ENCODE data around the gene FYN. TPM values are rescaled to one million over a fixed set of nuclear protein-coding genes. Genes with fewer than 3 reads are reported as not detected.

FYN gene
- total and polyA plus RNA-seq, 2 of the 13 experiments (the other 11 are each of a cell fraction or from before 2014, with no cell fraction given) = 15.5 to 24.6 TPM

DNA sequence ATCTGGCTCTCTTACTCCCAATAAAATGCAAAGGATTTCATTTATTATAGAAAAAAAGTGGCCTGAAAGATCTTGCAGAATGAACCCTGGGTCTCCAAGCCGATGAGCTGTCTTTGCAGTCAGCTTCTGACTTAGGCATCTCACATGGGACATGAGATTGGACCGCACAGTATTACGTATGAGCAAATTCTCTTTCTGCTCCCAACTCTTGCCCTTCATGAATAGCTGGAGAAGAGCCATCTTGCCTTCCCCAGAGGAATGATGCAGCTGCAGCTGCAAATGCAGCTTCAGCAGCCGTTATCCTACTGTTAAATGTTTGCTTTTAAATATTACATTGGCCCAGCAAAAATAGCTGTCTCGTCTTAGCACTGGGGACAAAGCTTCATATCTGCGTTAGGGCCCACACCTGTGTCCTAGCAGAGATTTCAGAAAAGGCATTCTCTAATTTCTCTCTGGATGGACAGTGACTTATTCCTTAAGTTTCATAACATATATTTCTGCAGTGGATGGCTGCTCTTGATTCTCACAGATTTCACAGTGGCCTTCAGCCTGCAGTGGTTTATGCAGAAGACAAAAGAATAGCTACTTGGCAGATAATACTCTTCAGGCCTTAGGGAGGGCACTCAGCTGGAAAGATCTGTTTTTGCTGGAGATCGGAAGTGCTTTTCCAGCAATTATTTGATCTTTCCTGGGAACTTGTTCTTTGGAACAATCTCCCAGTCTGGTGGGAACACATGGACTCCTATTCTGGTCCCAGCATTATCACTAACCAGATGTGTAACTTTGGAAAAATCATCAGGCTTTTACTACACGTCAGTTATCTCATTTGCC, 129.2 kb downstream of the FYN start (continued):
- TF ChIP-seq, protein P1, sequence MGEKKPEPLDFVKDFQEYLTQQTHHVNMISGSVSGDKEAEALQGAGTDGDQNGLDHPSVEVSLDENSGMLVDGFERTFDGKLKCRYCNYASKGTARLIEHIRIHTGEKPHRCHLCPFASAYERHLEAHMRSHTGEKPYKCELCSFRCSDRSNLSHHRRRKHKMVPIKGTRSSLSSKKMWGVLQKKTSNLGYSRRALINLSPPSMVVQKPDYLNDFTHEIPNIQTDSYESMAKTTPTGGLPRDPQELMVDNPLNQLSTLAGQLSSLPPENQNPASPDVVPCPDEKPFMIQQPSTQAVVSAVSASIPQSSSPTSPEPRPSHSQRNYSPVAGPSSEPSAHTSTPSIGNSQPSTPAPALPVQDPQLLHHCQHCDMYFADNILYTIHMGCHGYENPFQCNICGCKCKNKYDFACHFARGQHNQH (CRISPR knock-in tag; IDR thresholded peaks at IDR 0.05) = no peak
- TF ChIP-seq, protein P2, sequence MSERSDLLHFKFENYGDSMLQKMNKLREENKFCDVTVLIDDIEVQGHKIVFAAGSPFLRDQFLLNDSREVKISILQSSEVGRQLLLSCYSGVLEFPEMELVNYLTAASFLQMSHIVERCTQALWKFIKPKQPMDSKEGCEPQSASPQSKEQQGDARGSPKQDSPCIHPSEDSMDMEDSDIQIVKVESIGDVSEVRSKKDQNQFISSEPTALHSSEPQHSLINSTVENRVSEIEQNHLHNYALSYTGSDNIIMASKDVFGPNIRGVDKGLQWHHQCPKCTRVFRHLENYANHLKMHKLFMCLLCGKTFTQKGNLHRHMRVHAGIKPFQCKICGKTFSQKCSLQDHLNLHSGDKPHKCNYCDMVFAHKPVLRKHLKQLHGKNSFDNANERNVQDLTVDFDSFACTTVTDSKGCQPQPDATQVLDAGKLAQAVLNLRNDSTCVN (CRISPR knock-in tag; IDR thresholded peaks at IDR 0.05; ENCODE audit: borderline replicate concordance) = no peak
- no peak for TF ChIP-seq SIN3B (IDR thresholded peaks at IDR 0.05; ENCODE audit: low read length)
- no peak for TF ChIP-seq ZNF660 (CRISPR knock-in tag; IDR thresholded peaks at IDR 0.05; ENCODE audit: borderline replicate concordance, low read depth)
- TF ChIP-seq, protein P3, sequence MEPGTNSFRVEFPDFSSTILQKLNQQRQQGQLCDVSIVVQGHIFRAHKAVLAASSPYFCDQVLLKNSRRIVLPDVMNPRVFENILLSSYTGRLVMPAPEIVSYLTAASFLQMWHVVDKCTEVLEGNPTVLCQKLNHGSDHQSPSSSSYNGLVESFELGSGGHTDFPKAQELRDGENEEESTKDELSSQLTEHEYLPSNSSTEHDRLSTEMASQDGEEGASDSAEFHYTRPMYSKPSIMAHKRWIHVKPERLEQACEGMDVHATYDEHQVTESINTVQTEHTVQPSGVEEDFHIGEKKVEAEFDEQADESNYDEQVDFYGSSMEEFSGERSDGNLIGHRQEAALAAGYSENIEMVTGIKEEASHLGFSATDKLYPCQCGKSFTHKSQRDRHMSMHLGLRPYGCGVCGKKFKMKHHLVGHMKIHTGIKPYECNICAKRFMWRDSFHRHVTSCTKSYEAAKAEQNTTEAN (CRISPR knock-in tag; conservative IDR thresholded peaks at IDR 0.05) = no peak
- TF ChIP-seq ZNF354B (CRISPR knock-in tag; IDR thresholded peaks at IDR 0.05) = no peak
- no peak for TF ChIP-seq U2AF2 (IDR thresholded peaks at IDR 0.05; ENCODE audit: low read depth, low read length)
- no peak for TF ChIP-seq ZNF678 (CRISPR knock-in tag; IDR thresholded peaks at IDR 0.05)
- TF ChIP-seq NCOA1 (CRISPR knock-in tag; IDR thresholded peaks at IDR 0.05) = no peak
- TF ChIP-seq ZNF720 (CRISPR knock-in tag; IDR thresholded peaks at IDR 0.05) = no peak
- TF ChIP-seq MTA3 (CRISPR knock-in tag; IDR thresholded peaks at IDR 0.05) = no peak
- no peak for TF ChIP-seq TSC22D2 (CRISPR knock-in tag; IDR thresholded peaks at IDR 0.05; ENCODE audit: borderline replicate concordance)

All from HepG2 (cell line).